Ascending aorta (tissue), 2 donors: ENCODE data around the gene SELENOW. TPM values are rescaled to one million over a fixed set of nuclear protein-coding genes. Genes with fewer than 3 reads are reported as not detected.
"Not testable (repeated sequence)": the region's sequence is repeated elsewhere in the genome, so short reads cannot be mapped to it uniquely, and the experiment has no call there.

Experiments used
- DNase-seq, 2 donors: peaks; one replicate each; pipeline ENCODE4 v3.0.0-alpha.2; 2019; ENCODE audit warnings: low spot score in 2 of 2
- H3K27ac ChIP-seq, 2 donors: fragments of 200-600 bp; sonication (generic); one replicate each; pipeline ENCODE4 v1.5.1; 2016 to 2017; ENCODE audit warnings: mild to moderate bottlenecking in 1 of 2
- H3K27me3 ChIP-seq: fragments of 200-600 bp; sonication (generic); one replicate; pipeline ENCODE4 v1.5.1; 2017
- H3K36me3 ChIP-seq, 2 donors: fragments of 200-600 bp; sonication (generic); one replicate each; pipeline ENCODE4 v1.5.1; 2016
- H3K4me1 ChIP-seq, 2 donors: fragments of 200-600 bp; sonication (generic); one replicate each; pipeline ENCODE4 v1.5.1; 2016 to 2017; ENCODE audit warnings: mild to moderate bottlenecking in 1 of 2
- H3K4me3 ChIP-seq, 2 donors: fragments of 200-600 bp; sonication (generic); one replicate each; pipeline ENCODE4 v1.5.1; 2016 to 2017; ENCODE audit warnings: mild to moderate bottlenecking in 1 of 2
- H3K9me3 ChIP-seq, 2 donors: fragments of 200-600 bp; sonication (generic); one replicate each; pipeline ENCODE4 v1.5.1; 2016
- intact Hi-C: fragments of 100-400 bp; cut with DNase I; formaldehyde crosslinking; loops from one replicate; pipeline ENCODE4 v1.15.1; 2023
- total RNA-seq: library from RNA; depleted of rRNA; stranded (reverse); fragments of >200 nt; gene quantifications from one replicate; pipeline ENCODE4 v1.1.0, GENCODE V29; 2016
- TF ChIP-seq, protein P1 (sequence below), 3 experiments: fragments of 200-600 bp in 2 of 3; fragments of 450-650 bp in 1 of 3; sonication (generic) in 2 of 3; IDR thresholded peaks; one replicate each; pipeline ENCODE4 v1.5.1; 2016 to 2019; ENCODE audit warnings: antibody characterized with exemption in 3 of 3, mild to moderate bottlenecking in 1 of 3, moderate library complexity in 1 of 3

Gene SELENOW
- total RNA-seq, 1 donor from 2014 or later, result 771 TPM

DNA sequence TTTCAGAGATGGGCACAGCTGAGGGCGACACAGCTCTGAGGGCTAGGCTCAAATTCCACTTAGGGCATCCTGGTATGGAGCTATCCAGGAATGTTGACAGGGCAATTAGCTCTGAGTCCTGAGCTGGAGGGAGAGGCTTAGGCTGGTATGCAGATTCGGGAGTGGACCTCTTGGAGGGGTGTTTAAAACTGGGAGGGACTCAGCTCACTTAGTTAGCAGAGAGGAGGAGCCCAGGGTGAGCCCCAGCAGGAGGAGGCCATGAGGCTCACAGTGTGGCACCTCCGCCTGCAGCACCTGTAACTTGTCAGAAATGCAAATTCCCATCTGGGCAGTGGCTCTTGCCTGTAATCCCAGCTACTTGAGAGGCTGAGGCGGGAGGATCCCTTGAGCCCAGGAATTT is 43.4 kb upstream of the SELENOW start:
- DNase-seq, result no peak
- peaks cover 39 to 72% of the 10 kb centered on the region in 2 donors for H3K36me3 ChIP-seq
- H3K27ac ChIP-seq, result peak overlapping the region in 1 of 2 donors; percentile 6
- peaks cover 0 to 5% of the 10 kb centered on the region in 2 donors for H3K4me1 ChIP-seq
- TF ChIP-seq, protein P1, sequence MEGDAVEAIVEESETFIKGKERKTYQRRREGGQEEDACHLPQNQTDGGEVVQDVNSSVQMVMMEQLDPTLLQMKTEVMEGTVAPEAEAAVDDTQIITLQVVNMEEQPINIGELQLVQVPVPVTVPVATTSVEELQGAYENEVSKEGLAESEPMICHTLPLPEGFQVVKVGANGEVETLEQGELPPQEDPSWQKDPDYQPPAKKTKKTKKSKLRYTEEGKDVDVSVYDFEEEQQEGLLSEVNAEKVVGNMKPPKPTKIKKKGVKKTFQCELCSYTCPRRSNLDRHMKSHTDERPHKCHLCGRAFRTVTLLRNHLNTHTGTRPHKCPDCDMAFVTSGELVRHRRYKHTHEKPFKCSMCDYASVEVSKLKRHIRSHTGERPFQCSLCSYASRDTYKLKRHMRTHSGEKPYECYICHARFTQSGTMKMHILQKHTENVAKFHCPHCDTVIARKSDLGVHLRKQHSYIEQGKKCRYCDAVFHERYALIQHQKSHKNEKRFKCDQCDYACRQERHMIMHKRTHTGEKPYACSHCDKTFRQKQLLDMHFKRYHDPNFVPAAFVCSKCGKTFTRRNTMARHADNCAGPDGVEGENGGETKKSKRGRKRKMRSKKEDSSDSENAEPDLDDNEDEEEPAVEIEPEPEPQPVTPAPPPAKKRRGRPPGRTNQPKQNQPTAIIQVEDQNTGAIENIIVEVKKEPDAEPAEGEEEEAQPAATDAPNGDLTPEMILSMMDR (IDR thresholded peaks at IDR 0.05), result no peak
- no peaks in the 10 kb centered on the region for H3K27me3 ChIP-seq
- intact Hi-C loops, result no loop called here
- H3K9me3 ChIP-seq, result no peaks in the 10 kb centered on the region
- H3K4me3 ChIP-seq, result no peak overlapping the region

DNA sequence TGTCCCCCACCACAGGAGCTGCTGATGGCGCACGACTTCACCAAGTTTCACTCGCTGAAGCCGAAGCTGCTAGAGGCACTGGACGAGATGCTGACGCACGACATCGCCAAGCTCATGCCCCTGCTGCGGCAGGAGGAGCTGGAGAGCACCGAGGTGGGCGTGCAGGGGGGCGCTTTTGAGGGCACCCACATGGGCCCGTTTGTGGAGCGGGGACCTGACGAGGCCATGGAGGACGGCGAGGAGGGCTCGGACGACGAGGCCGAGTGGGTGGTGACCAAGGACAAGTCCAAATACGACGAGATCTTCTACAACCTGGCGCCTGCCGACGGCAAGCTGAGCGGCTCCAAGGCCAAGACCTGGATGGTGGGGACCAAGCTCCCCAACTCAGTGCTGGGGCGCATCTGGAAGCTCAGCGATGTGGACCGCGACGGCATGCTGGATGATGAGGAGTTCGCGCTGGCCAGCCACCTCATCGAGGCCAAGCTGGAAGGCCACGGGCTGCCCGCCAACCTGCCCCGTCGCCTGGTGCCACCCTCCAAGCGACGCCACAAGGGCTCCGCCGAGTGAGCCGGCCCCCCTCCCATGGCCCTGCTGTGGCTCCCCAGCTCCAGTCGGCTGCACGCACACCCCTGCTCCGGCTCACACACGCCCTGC is 37.5 kb upstream of the SELENOW start:
- peak overlapping the region in 1 of 2 donors; percentile 99 for H3K27ac ChIP-seq
- intact Hi-C loops, result no loop called here
- TF ChIP-seq, protein P1 (IDR thresholded peaks at IDR 0.05), result no peak

DNA sequence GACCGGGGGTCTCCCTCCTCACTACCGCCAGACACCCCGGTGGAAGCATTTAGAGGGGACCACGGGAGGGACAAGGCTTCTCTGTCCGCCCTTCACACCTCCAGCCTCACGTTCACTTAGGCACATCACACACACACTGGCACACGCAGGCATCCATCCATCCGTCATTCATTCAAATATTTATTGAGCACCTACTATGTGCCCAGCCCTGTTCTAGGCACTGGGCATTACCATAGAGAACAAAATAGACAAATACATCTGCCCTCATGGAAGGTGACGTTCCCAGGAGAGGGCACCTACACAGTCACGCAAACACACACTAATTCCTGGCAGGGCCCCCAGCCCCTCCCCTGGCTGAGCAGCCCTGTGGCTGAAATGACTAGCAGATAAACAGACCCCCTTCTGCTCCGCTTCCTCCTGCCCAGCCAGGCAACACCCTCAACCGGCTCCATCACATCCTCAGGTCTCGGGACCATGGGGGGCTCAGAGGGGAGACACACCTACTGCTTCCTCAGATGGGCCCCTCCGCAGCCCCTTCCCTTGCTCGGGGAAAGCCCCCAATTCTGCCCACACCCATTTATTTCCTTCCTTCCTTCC is 36.9 kb upstream of the SELENOW start:
- peak overlapping the region; percentile 98 to 99 for H3K27ac ChIP-seq
- DNase-seq, result no peak
- intact Hi-C loops, result no loop called here
- no peak overlapping the region for H3K4me3 ChIP-seq
- TF ChIP-seq, protein P1 (IDR thresholded peaks at IDR 0.05), result no peak
- no peaks in the 10 kb centered on the region for H3K9me3 ChIP-seq
- peaks cover 38 to 48% of the 10 kb centered on the region in 2 donors for H3K36me3 ChIP-seq
- no peaks in the 10 kb centered on the region for H3K27me3 ChIP-seq
- peaks cover 12 to 23% of the 10 kb centered on the region in 2 donors for H3K4me1 ChIP-seq

More for the DNA sequence above, 37.5 kb upstream of the SELENOW start:
- H3K4me3 ChIP-seq, result no peak overlapping the region
- H3K36me3 ChIP-seq, result peaks cover 42 to 54% of the 10 kb centered on the region in 2 donors
- no peaks in the 10 kb centered on the region for H3K9me3 ChIP-seq
- no peaks in the 10 kb centered on the region for H3K27me3 ChIP-seq
- peaks cover 12 to 17% of the 10 kb centered on the region in 2 donors for H3K4me1 ChIP-seq
- DNase-seq, result no peak

DNA sequence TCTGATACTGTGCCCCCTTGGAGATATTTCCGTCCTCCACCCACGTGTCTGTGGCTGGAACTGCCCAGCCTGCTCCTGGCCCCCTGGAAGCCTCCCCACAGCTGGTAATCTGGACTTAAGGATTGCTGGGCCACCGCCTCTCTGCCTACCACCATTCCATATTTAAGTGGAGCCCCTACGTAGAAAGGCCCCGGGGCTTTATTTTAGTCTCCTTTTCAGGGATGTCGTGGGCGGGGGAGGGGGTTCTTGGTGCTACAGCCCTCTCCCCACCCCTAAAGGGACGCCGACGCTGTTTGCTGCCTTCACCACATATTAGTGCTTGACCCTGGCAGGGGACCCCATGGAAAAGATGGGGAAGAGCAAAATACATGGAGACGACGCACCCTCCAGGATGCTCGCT is 35.9 kb upstream of the SELENOW start:
- Histone ChIP-seq H3K4me3 (peak overlapping the region; percentile 34 to 54), H3K27ac (peak overlapping the region; percentile 98 to 99), H3K4me1 (peaks cover 15 to 24% of the 10 kb centered on the region in 2 donors), H3K36me3 (peaks cover 47 to 52% of the 10 kb centered on the region in 2 donors), H3K9me3 (no peaks in the 10 kb centered on the region), H3K27me3 (no peaks in the 10 kb centered on the region)
- DNase-seq, result no peak
- TF ChIP-seq, protein P1 (IDR thresholded peaks at IDR 0.05), result no peak
- intact Hi-C loops, result loop anchor here (1.0 kb wide), 5 partner anchors 13 to 227 kb away; partner anchors contain the start of genes EHD2 and NAPA

DNA sequence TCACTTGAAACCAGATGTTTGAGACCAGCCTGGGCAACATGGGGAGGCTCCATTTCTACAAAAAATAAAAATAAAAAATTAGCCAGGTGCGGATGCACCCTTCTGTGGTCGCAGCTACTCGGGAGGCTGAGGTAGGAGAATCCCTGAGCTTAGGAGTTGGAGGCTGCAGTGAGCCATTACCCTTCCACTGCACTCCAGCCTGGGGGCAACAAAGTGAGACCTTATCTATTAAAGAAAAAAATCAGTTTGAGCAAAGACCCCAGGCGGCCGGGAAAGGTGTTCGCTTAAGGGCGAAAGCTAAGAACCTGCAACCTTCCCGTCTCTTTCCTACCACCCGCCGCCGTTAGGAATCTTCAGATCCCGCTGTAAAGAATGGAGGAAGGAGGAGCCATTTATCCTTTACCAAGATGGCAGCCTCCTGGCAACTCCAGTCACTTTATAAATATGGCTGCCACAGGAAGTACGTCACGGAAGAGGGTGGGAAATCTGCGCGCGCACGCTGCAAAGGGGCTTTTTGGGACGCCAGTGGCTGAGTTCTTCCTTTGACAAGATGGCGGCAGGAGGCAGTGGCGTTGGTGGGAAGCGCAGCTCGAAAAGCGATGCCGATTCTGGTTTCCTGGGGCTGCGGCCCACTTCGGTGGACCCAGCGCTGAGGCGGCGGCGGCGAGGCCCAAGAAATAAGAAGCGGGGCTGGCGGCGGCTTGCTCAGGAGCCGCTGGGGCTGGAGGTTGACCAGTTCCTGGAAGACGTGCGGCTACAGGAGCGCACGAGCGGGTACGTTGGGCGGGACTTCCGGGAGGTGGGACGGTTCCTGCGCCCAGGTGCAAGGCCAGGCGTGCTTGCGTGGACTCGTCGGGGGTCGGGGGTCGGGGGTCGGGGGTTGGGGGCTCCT is 33.2 kb upstream of the SELENOW start, which contains the start of gene NOP53:
TSS of gene NOP53 (plus strand) at position 537 of the 892 bp plus-strand sequence. CDS start at position 551, 14 bp downstream.
- Histone ChIP-seq H3K4me3 (peak within 1 kb of the TSS; percentile 67 to 79), H3K36me3 (peaks cover 51 to 52% of the 10 kb centered on the region in 2 donors)
- TF ChIP-seq, protein P1 (IDR thresholded peaks at IDR 0.05), result no peak

DNA sequence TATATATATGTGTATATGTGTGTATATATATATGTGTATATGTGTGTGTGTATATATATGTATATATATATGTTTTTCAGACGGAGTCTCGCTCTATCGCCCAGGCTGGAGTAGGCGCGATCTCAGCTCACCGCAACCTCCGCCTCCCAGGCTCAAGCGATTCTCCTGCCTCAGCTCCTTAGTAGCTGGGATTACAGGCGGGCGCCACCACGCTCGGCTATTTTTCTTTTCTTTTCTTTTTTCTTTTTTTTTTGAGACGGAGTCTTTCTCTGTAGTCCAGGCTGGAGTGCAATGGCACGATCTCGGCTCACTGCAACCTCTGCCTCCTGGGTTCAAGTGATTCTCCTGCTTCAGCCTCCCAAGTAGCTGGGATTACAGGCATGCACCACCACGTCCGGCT is 32.4 kb upstream of the SELENOW start:
- H3K27me3 ChIP-seq, H3K27ac ChIP-seq, intact Hi-C loops, H3K9me3 ChIP-seq, DNase-seq: not testable (repeated sequence)
- Histone ChIP-seq H3K4me3 (peak overlapping the region; percentile 67 to 79), H3K36me3 (peaks cover 51 to 52% of the 10 kb centered on the region in 2 donors), H3K4me1 (peaks cover 15 to 24% of the 10 kb centered on the region in 2 donors)

More for the DNA sequence above, 33.2 kb upstream of the SELENOW start, which contains the start of gene NOP53:
- Histone ChIP-seq H3K4me1 (peaks cover 15 to 24% of the 10 kb centered on the region in 2 donors), H3K9me3 (no peaks in the 10 kb centered on the region), H3K27me3 (no peaks in the 10 kb centered on the region), H3K27ac (peak within 1 kb of the TSS; percentile 98 to 99)
- intact Hi-C loops, result loop anchor here (2.0 kb wide), 1 partner anchor 34 kb away; the partner anchor contains the start of gene SELENOW
- DNase-seq, result peak; percentile 83 to 98
